DMS 273 (cell line): ENCODE measurements around the gene FGF22.

Source experiments
- DNase-seq: peaks from one replicate; lab custom pipeline; 2025; ENCODE audit not compliant: unreplicated experiment; lab: John Stamatoyannopoulos, UW

Gene FGF22

DNA sequence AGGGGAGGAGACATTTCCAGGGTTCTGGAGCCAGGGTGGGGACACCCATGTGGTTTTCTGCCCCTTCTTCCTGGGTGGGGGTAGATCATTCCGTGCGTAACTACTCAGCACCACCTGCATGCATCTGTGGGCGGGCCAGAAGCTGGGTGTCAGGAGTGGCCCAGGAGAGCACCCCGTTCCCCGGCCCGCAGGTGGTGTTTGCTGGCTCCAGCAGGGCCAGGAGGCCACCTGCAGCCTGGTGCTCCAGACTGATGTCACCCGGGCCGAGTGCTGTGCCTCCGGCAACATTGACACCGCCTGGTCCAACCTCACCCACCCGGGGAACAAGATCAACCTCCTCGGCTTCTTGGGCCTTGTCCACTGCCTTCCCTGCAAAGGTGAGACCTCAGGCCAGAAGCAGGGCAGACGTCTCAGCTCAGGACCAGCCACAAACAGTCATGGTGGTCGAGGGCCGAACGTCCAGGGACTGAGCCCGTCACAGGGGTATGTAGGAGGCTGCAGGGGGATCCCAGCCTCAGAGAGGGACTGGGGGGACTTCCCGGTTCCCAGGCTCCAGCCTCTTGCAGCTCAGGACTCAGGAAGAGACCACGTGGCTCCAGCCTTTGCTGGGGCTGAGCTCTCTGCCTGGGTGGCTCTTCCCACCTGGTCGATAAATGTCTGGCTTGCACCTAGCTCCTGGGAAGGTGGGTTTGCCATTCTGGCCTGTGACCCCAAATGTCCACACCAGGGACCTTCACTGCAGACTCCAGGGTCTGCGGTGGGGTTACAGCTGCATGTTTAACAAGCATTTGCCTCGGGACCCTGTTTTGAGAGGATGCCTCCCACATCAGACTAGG, 38.1 kb downstream of the FGF22 start:
- DNase-seq: peak; percentile 44

DNA sequence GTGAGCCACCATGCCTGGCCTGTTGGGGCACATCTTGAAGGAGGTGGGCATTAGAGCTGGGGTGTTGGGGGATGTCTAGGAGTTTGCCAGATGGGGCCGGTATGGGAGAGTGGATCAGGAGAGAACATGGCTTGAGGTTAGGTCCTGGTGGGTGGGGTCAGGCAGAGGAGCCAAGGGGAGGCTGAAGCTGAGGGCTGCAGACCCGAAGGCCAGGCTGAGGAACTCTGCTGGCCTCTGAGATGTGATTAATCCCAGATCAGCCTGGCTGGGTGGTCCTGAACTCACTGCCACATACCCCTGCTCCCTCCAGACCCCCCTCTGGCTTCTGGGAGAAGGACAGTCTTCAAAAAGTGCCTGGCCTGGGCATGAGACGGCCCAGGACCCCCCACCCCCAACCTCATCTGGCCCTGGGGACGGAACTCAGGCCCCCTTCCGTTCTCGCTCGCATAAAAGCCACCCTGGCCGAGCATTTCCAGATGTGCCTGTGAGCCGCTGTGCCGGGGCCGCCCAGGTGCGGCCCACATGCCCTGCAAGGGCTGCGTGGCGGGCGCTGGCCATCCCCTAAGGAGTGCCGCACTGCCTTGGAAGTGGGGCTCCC, 39.2 kb downstream of the FGF22 start:
- DNase-seq: no peak

- peak; percentile 85 for DNase-seq
Observed at GRCh38 chr19:679418-680286, 40.0 kb downstream of the FGF22 start.

GRCh38 chr19:680287-681028, 40.8 kb downstream of the FGF22 start:
- peak; percentile 98 for DNase-seq

- DNase-seq: no peak
Observed at GRCh38 chr19:681029-682019, 41.6 kb downstream of the FGF22 start.

- no peak for DNase-seq
Observed at GRCh38 chr19:682678-683320, 43.1 kb downstream of the FGF22 start.

GRCh38 chr19:685454-685931, 45.8 kb downstream of the FGF22 start:
- no peak for DNase-seq

DNA sequence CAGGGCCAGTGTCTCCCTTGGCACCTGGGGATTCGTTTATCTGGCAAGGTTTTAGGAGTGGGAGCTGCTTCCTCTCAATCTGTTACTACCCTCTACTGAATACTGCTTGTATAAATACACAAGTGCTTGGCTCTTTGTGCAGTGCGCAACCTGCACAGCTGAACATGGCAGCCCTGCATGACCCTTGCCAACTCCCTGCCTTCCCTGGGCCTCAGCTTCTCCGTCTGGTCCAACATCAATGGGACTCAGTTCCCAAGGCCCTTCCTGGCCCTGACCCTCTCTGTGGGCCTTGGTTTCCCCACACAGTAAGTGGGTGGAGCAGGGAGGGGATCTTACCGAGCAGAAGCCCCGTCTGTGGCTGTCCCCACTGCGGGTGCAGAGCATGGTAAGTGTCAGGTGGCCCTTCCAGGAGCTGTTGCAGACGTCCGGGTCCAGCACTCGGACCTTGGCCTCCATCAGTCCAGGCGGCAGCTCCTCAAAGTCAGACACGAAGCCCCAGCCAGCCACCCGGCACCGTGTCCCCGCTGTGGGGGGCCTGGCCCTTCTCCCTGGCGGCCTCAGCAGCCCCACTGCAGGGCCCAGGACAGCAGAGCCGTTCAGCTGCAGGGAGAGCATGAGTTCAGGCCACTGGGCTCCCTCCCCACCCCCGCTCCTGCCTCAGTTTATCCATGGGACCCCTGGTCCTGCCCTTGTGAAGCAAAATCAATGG, 47.1 kb downstream of the FGF22 start:
- no peak for DNase-seq

DNA sequence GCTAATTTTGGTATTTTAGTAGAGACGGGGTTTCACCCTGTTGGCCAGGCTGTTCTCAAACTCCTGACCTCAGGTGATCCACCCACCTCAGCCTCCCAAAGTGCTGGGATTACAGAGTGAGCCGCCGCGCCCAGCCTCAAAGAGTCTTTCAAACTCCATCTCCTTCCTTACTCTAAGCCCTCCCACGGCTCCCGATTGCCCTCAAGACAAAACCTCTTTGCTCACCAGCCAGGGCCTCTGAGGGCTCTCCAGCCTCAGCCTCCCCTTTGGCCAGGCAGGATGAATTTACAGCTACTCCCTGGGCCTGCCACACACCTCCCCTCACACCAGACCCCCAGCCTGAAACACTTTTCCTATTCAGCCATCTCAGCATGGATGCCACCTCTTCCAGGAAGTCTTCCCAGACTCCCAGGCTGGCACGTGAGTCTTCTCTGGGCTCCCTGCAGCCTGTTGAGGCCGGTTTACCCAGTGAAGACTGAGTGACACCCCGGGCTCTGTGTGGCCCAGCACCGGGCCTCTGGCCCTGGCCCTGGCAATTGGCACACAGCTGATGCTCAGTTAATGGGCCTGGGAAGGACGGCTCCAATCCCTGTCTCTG, 48.0 kb downstream of the FGF22 start:
- DNase-seq: no peak

- no peak for DNase-seq
Observed at GRCh38 chr19:688214-688613, 48.5 kb downstream of the FGF22 start.

DNA sequence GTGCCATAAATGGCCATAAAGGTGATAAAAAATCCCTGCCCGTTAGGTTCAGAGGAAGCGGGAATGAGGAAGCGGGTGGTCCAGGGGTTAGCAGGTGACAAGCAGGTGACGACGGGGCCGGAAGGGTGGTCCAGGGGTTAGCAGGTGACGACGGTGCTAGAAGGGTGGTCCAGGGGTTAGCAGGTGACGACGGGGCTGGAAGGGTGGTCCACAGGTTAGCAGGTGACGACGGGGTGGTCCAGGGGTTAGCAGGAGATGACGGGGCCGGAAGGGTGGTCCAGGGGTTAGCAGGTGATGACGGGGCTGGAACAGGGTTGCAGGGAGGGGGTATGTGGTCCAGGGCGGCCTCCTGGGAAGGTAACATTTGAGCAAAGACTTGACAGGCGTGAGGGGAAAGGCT, 49.3 kb downstream of the FGF22 start:
- no peak for DNase-seq

- DNase-seq: no peak
Observed at GRCh38 chr19:690203-690602, 50.5 kb downstream of the FGF22 start.
